Astrocyte (in vitro differentiated cells and primary cell): Measurements from ENCODE around the gene BTBD10. TPM values are rescaled to one million over a fixed set of nuclear protein-coding genes. Genes with fewer than 3 reads are reported as not detected.

ENCODE experiments used
- DNase-seq: peaks from one replicate; pipeline ENCODE4 v3.0.0-alpha.2; 2010; ENCODE audit warnings: low read depth
- FAIRE-seq: peaks from 2 replicates; lab custom pipeline; 2011; peaks lifted over from hg19 to GRCh38; lab: Jason Lieb, UNC
- H2AFZ ChIP-seq: 2 replicates; pipeline ENCODE4 v1.6.0; 2012; ENCODE audit warnings: low read depth, low read length, inconsistent platforms
- H3K27ac ChIP-seq: 2 replicates; pipeline ENCODE4 v1.5.1; 2011; ENCODE audit warnings: low read depth, low read length, inconsistent platforms
- H3K27me3 ChIP-seq: 2 replicates; pipeline ENCODE4 v1.6.0; 2011; ENCODE audit warnings: low read length, inconsistent platforms; ENCODE audit not compliant: insufficient read depth
- H3K36me3 ChIP-seq: 2 replicates; pipeline ENCODE4 v1.5.1; 2011; ENCODE audit warnings: low read length, inconsistent platforms; ENCODE audit not compliant: insufficient read depth
- H3K4me1 ChIP-seq: 2 replicates; pipeline ENCODE4 v1.5.1; 2011; ENCODE audit warnings: low read length, inconsistent platforms; ENCODE audit not compliant: insufficient read depth
- H3K4me2 ChIP-seq: 2 replicates; pipeline ENCODE4 v1.6.0; 2012; ENCODE audit warnings: low read length, inconsistent platforms
- H3K4me3 ChIP-seq: 2 replicates; pipeline ENCODE4 v1.5.1; 2011; ENCODE audit warnings: low read depth, mild to moderate bottlenecking, low read length, inconsistent platforms; ENCODE audit not compliant: insufficient read depth
- H3K79me2 ChIP-seq: 2 replicates; pipeline ENCODE4 v1.6.0; 2012; ENCODE audit warnings: mild to moderate bottlenecking, low read length, inconsistent platforms; ENCODE audit not compliant: insufficient read depth
- H3K9ac ChIP-seq: 2 replicates; pipeline ENCODE4 v1.6.0; 2012; ENCODE audit warnings: mild to moderate bottlenecking, low read length, inconsistent platforms
- H3K9me3 ChIP-seq: 2 replicates; pipeline ENCODE4 v1.5.1; 2012; ENCODE audit warnings: low read depth, mild to moderate bottlenecking, low read length, inconsistent platforms; ENCODE audit not compliant: insufficient read depth
- H4K20me1 ChIP-seq: 2 replicates; pipeline ENCODE4 v1.6.0; 2012; ENCODE audit warnings: low read length, inconsistent platforms; ENCODE audit not compliant: insufficient read depth
- H3K27ac Mint-ChIP-seq: one replicate; pipeline ENCODE4 v1.8.0; 2021; ENCODE audit warnings: mild to moderate bottlenecking, mixed read lengths; ENCODE audit not compliant: unreplicated experiment
- H3K27me3 Mint-ChIP-seq: one replicate; pipeline ENCODE4 v1.8.0; 2021; ENCODE audit warnings: low read depth, mixed read lengths; ENCODE audit not compliant: unreplicated experiment
- H3K36me3 Mint-ChIP-seq: one replicate; pipeline ENCODE4 v1.8.0; 2021; ENCODE audit warnings: low read depth, mixed read lengths; ENCODE audit not compliant: unreplicated experiment
- H3K4me1 Mint-ChIP-seq: one replicate; pipeline ENCODE4 v1.8.0; 2021; ENCODE audit warnings: low read depth, mixed read lengths; ENCODE audit not compliant: unreplicated experiment
- H3K4me3 Mint-ChIP-seq: one replicate; pipeline ENCODE4 v1.8.0; 2021; ENCODE audit warnings: mild to moderate bottlenecking, moderate library complexity, mixed read lengths; ENCODE audit not compliant: unreplicated experiment
- H3K9me3 Mint-ChIP-seq: one replicate; pipeline ENCODE4 v1.8.0; 2021; ENCODE audit warnings: mild to moderate bottlenecking, mixed read lengths; ENCODE audit not compliant: unreplicated experiment
- EZH2 ChIP-seq: IDR thresholded peaks from 2 replicates; pipeline ENCODE4 v1.6.1; 2012; ENCODE audit warnings: mild to moderate bottlenecking, low read length, inconsistent platforms; ENCODE audit not compliant: insufficient read depth
- total RNA-seq: library from RNA; stranded (reverse); gene quantifications from 2 replicates; pipeline ENCODE4 v1.2.1, GENCODE V29; 2021
- TF ChIP-seq, protein P1 (sequence below): IDR thresholded peaks from 2 replicates; pipeline ENCODE4 v1.5.1; 2011; ENCODE audit warnings: low read depth, mild to moderate bottlenecking, inconsistent platforms, low read length, moderate library complexity; ENCODE audit not compliant: insufficient read depth

BTBD10 gene
- total RNA-seq, 1 donor from 2014 or later = 58.9 TPM

- Mint-ChIP-seq H3K36me3 (peaks cover 2% of the 10 kb centered on the region), H3K4me3 (no peak overlapping the region), H3K27ac (no peak overlapping the region), H3K4me1 (peaks cover 14% of the 10 kb centered on the region), H3K9me3 (no peaks in the 10 kb centered on the region), H3K27me3 (no peaks in the 10 kb centered on the region)
- no peaks in the 10 kb centered on the region for H3K9me3 ChIP-seq
- peak; percentile 41 for FAIRE-seq
- peak overlapping the region; percentile 54 for H3K9ac ChIP-seq
- peaks cover 4% of the 10 kb centered on the region for H3K4me1 ChIP-seq
- peaks cover 75% of the 10 kb centered on the region for H3K79me2 ChIP-seq
- no peak for TF ChIP-seq EZH2
- H2AFZ ChIP-seq = no peak overlapping the region
- DNase-seq = peak; percentile 12
- H3K27me3 ChIP-seq = no peaks in the 10 kb centered on the region
- H3K36me3 ChIP-seq = peaks cover 3% of the 10 kb centered on the region
- peak overlapping the region; percentile 50 for H3K4me2 ChIP-seq
- H3K27ac ChIP-seq = peak overlapping the region; percentile 53
- H3K4me3 ChIP-seq = no peak overlapping the region
- H4K20me1 ChIP-seq = peaks cover 13% of the 10 kb centered on the region
These were observed 28.5 kb downstream of the BTBD10 start for GRCh38 chr11:13434247-13435205.

GRCh38 chr11:13433437-13433836 lies 29.6 kb downstream of the BTBD10 start:
- FAIRE-seq (no peak), DNase-seq (no peak)
- Mint-ChIP-seq H3K27ac (no peak overlapping the region), H3K36me3 (peaks cover 5% of the 10 kb centered on the region), H3K9me3 (no peaks in the 10 kb centered on the region), H3K27me3 (no peaks in the 10 kb centered on the region), H3K4me3 (no peak overlapping the region), H3K4me1 (peaks cover 13% of the 10 kb centered on the region)
- Histone ChIP-seq H3K27me3 (no peaks in the 10 kb centered on the region), H3K4me2 (no peak overlapping the region), H3K36me3 (peaks cover 3% of the 10 kb centered on the region), H3K4me3 (no peak overlapping the region), H3K79me2 (peaks cover 75% of the 10 kb centered on the region), H3K4me1 (peaks cover 4% of the 10 kb centered on the region), H3K9ac (no peak overlapping the region), H3K9me3 (no peaks in the 10 kb centered on the region), H4K20me1 (peaks cover 13% of the 10 kb centered on the region), H3K27ac (no peak overlapping the region), H2AFZ (no peak overlapping the region)
- no peak for TF ChIP-seq EZH2
- TF ChIP-seq, protein P1, sequence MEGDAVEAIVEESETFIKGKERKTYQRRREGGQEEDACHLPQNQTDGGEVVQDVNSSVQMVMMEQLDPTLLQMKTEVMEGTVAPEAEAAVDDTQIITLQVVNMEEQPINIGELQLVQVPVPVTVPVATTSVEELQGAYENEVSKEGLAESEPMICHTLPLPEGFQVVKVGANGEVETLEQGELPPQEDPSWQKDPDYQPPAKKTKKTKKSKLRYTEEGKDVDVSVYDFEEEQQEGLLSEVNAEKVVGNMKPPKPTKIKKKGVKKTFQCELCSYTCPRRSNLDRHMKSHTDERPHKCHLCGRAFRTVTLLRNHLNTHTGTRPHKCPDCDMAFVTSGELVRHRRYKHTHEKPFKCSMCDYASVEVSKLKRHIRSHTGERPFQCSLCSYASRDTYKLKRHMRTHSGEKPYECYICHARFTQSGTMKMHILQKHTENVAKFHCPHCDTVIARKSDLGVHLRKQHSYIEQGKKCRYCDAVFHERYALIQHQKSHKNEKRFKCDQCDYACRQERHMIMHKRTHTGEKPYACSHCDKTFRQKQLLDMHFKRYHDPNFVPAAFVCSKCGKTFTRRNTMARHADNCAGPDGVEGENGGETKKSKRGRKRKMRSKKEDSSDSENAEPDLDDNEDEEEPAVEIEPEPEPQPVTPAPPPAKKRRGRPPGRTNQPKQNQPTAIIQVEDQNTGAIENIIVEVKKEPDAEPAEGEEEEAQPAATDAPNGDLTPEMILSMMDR = no peak

DNA sequence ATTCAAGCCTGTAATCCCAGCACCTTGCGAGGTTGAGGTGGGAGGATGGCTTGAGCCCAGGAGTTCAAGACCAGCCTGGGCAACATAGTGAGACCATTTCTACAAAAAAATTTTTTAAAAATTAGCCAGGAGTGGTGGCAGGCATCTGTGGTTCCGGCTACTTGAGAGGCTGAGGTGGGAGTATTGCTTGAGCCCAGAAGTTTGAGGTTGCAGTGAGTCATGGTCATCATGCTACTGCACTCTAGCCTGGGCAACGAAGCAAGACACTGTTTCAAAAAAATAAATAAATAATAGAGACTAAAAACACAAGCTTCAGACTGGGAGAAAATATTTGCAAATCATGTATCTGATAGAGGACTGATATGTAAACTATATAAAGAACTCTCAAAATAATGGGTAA lies 33.2 kb downstream of the BTBD10 start:
- no peak overlapping the region for H3K4me3 ChIP-seq
- H3K36me3 ChIP-seq = peaks cover 3% of the 10 kb centered on the region
- peaks cover 5% of the 10 kb centered on the region for H3K9me3 Mint-ChIP-seq
- H2AFZ ChIP-seq = no peak overlapping the region
- DNase-seq (no peak), FAIRE-seq (no peak)
- peaks cover 4% of the 10 kb centered on the region for H3K4me1 ChIP-seq
- peaks cover 83% of the 10 kb centered on the region for H3K79me2 ChIP-seq
- peaks cover 10% of the 10 kb centered on the region for H3K4me1 Mint-ChIP-seq
- H3K4me3 Mint-ChIP-seq = no peak overlapping the region
- H3K27me3 Mint-ChIP-seq = no peaks in the 10 kb centered on the region
- H3K4me2 ChIP-seq = no peak overlapping the region
- TF ChIP-seq EZH2 = no peak
- TF ChIP-seq, protein P1 = no peak
- no peak overlapping the region for H3K27ac Mint-ChIP-seq
- H3K27me3 ChIP-seq = no peaks in the 10 kb centered on the region
- peaks cover 13% of the 10 kb centered on the region for H4K20me1 ChIP-seq
- no peak overlapping the region for H3K9ac ChIP-seq
- H3K9me3 ChIP-seq = no peaks in the 10 kb centered on the region
- H3K36me3 Mint-ChIP-seq = peaks cover 6% of the 10 kb centered on the region
- H3K27ac ChIP-seq = no peak overlapping the region
